ENCODE data around the gene ATF7IP2. TPM values are rescaled to one million over a fixed set of nuclear protein-coding genes. Genes with fewer than 3 reads are reported as not detected.
"Not testable (repeated sequence)": the region's sequence is repeated elsewhere in the genome, so short reads cannot be mapped to it uniquely, and the experiment has no call there.

The ATF7IP2 gene
- total and polyA plus RNA-seq, 4 experiments from 2014 or later = 51.1 to 170 (median 83.0) TPM

GRCh38 chr16:10349851-10350250, 36.0 kb upstream of the ATF7IP2 start:
- peaks cover 0 to 11% (median 7%) of the 10 kb centered on the region in 8 donors for H3K9me3 Mint-ChIP-seq
- peak overlapping the region in 1 of 7 donors; percentile 57 for H3K27ac Mint-ChIP-seq
- no peaks in the 10 kb centered on the region for H3K9me3 ChIP-seq (ENCODE audit: control insufficient read depth in 1 of 2, low read length in 2 of 2)
- ChIA-PET CTCF (ENCODE audit: partially characterized antibody) (no interaction called here), POLR2A (ENCODE audit: partially characterized antibody) (no interaction called here)
- H3K27ac ChIP-seq (ENCODE audit: low read depth, low read length) = no peak overlapping the region
- DNase-seq = no peak
- H3K4me3 ChIP-seq (ENCODE audit: low read length in 2 of 2) = no peak overlapping the region
- no peak overlapping the region for H3K4me3 Mint-ChIP-seq
- no peaks in the 10 kb centered on the region for H3K36me3 Mint-ChIP-seq
- H3K4me1 ChIP-seq (ENCODE audit: insufficient read depth, low read length) = no peaks in the 10 kb centered on the region
- intact Hi-C loops (cut with micrococcal nuclease) = no loop called here
- H3K27me3 ChIP-seq (ENCODE audit: insufficient read depth, low read length) = no peaks in the 10 kb centered on the region
- no peaks in the 10 kb centered on the region for H3K36me3 ChIP-seq (ENCODE audit: insufficient read depth, low read length)
- no peaks in the 10 kb centered on the region for H3K4me1 Mint-ChIP-seq
- no peaks in the 10 kb centered on the region for H3K27me3 Mint-ChIP-seq

- peaks cover 0 to 2% (median 0%) of the 10 kb centered on the region in 8 donors for H3K9me3 Mint-ChIP-seq
- Histone ChIP-seq H3K4me1 (ENCODE audit: insufficient read depth, low read length) (no peaks in the 10 kb centered on the region), H3K36me3 (ENCODE audit: insufficient read depth, low read length) (no peaks in the 10 kb centered on the region), H3K9me3 (ENCODE audit: control insufficient read depth in 1 of 2, low read length in 2 of 2) (no peaks in the 10 kb centered on the region), H3K27ac (ENCODE audit: low read depth, low read length) (no peak overlapping the region), H3K4me3 (ENCODE audit: low read length in 2 of 2) (no peak overlapping the region), H3K27me3 (ENCODE audit: insufficient read depth, low read length) (no peaks in the 10 kb centered on the region)
- intact Hi-C loops (cut with micrococcal nuclease) = no loop called here
- no peaks in the 10 kb centered on the region for H3K36me3 Mint-ChIP-seq
- CTCF ChIA-PET (ENCODE audit: partially characterized antibody) = interaction anchor here (1.4 kb wide), 1 partner anchor 13 kb away, joined by 5 read pairs; no protein-coding TSS in a partner anchor
- no peaks in the 10 kb centered on the region for H3K27me3 Mint-ChIP-seq
- H3K4me1 Mint-ChIP-seq = no peaks in the 10 kb centered on the region
- H3K4me3 Mint-ChIP-seq = no peak overlapping the region
- POLR2A ChIA-PET (ENCODE audit: partially characterized antibody) = no interaction called here
- no peak for DNase-seq
- peak overlapping the region in 2 of 7 donors; percentile 52 to 77 for H3K27ac Mint-ChIP-seq
Observed at GRCh38 chr16:10352262-10352661, 33.6 kb upstream of the ATF7IP2 start.

- Histone ChIP-seq H3K4me1 (ENCODE audit: insufficient read depth, low read length) (no peaks in the 10 kb centered on the region), H3K27ac (ENCODE audit: low read depth, low read length) (no peak overlapping the region), H3K4me3 (ENCODE audit: low read length in 2 of 2) (no peak overlapping the region), H3K36me3 (ENCODE audit: insufficient read depth, low read length) (no peaks in the 10 kb centered on the region), H3K27me3 (ENCODE audit: insufficient read depth, low read length) (no peaks in the 10 kb centered on the region), H3K9me3 (ENCODE audit: control insufficient read depth in 1 of 2, low read length in 2 of 2) (no peaks in the 10 kb centered on the region)
- peaks cover 0 to 6% (median 0%) of the 10 kb centered on the region in 8 donors for H3K9me3 Mint-ChIP-seq
- no peak overlapping the region for H3K27ac Mint-ChIP-seq
- no peak for DNase-seq
- no peaks in the 10 kb centered on the region for H3K27me3 Mint-ChIP-seq
- ChIA-PET POLR2A (ENCODE audit: partially characterized antibody) (no interaction called here), CTCF (ENCODE audit: partially characterized antibody) (no interaction called here)
- no peaks in the 10 kb centered on the region for H3K36me3 Mint-ChIP-seq
- no peak overlapping the region for H3K4me3 Mint-ChIP-seq
- intact Hi-C loops (cut with micrococcal nuclease) = no loop called here
- peaks cover 0 to 1% (median 0%) of the 10 kb centered on the region in 4 donors for H3K4me1 Mint-ChIP-seq
Observed at GRCh38 chr16:10355589-10355988, 30.3 kb upstream of the ATF7IP2 start.

- intact Hi-C loops (cut with micrococcal nuclease) = no loop called here
- Histone ChIP-seq H3K4me3 (ENCODE audit: low read length in 2 of 2) (no peak overlapping the region), H3K27ac (ENCODE audit: low read depth, low read length) (no peak overlapping the region), H3K9me3 (ENCODE audit: control insufficient read depth in 1 of 2, low read length in 2 of 2) (no peaks in the 10 kb centered on the region), H3K4me1 (ENCODE audit: insufficient read depth, low read length) (peaks cover 8% of the 10 kb centered on the region), H3K27me3 (ENCODE audit: insufficient read depth, low read length) (no peaks in the 10 kb centered on the region), H3K36me3 (ENCODE audit: insufficient read depth, low read length) (no peaks in the 10 kb centered on the region)
- CTCF ChIA-PET (ENCODE audit: partially characterized antibody) = no interaction called here
- no peaks in the 10 kb centered on the region for H3K27me3 Mint-ChIP-seq
- H3K9me3 Mint-ChIP-seq = peaks cover 0 to 9% (median 3%) of the 10 kb centered on the region in 8 donors
- H3K4me1 Mint-ChIP-seq = peaks cover 3 to 12% (median 6%) of the 10 kb centered on the region in 4 donors
- POLR2A ChIA-PET (ENCODE audit: partially characterized antibody) = no interaction called here
- H3K36me3 Mint-ChIP-seq = peaks cover 0 to 3% of the 10 kb centered on the region in 2 donors
- no peak overlapping the region for H3K4me3 Mint-ChIP-seq
- DNase-seq = no peak
- H3K27ac Mint-ChIP-seq = peak overlapping the region in 2 of 7 donors; percentile 7 to 19
Observed at GRCh38 chr16:10356870-10357842, 28.7 kb upstream of the ATF7IP2 start.

- H3K27ac ChIP-seq (ENCODE audit: low read depth, low read length); H3K27me3 Mint-ChIP-seq; H3K36me3 Mint-ChIP-seq; H3K4me3 ChIP-seq (ENCODE audit: low read length in 2 of 2); H3K9me3 Mint-ChIP-seq; DNase-seq; H3K9me3 ChIP-seq (ENCODE audit: control insufficient read depth in 1 of 2, low read length in 2 of 2); H3K27me3 ChIP-seq (ENCODE audit: insufficient read depth, low read length); H3K36me3 ChIP-seq (ENCODE audit: insufficient read depth, low read length): not testable (repeated sequence)
- H3K4me3 Mint-ChIP-seq = peak overlapping the region in 5 of 8 donors; percentile 63 to 85 (median 76)
- intact Hi-C loops (cut with micrococcal nuclease) = loop anchor here (5.0 kb wide), 1 partner anchor 34 kb away; no protein-coding TSS in a partner anchor
- H3K4me1 Mint-ChIP-seq = peaks cover 9 to 20% (median 13%) of the 10 kb centered on the region in 4 donors
- ChIA-PET POLR2A (ENCODE audit: partially characterized antibody) (interaction anchor here (1.1 to 2.0 kb wide), 4 partner anchors 25 to 47 kb away, joined by 3 to 17 read pairs (median 6); partner anchors contain the start of gene ATF7IP2), CTCF (ENCODE audit: partially characterized antibody) (interaction anchor here (1.1 to 1.8 kb wide), 3 partner anchors 47 to 148 kb away, joined by 3 to 6 read pairs (median 4); no protein-coding TSS in a partner anchor)
- H3K4me1 ChIP-seq (ENCODE audit: insufficient read depth, low read length) = peaks cover 19% of the 10 kb centered on the region
- H3K27ac Mint-ChIP-seq = peak overlapping the region; percentile 2 to 93 (median 80)
Observed at GRCh38 chr16:10361747-10362076, 24.1 kb upstream of the ATF7IP2 start.

GRCh38 chr16:10362077-10362863, 23.6 kb upstream of the ATF7IP2 start:
- H3K4me1 Mint-ChIP-seq = peaks cover 9 to 20% (median 13%) of the 10 kb centered on the region in 4 donors
- no peaks in the 10 kb centered on the region for H3K27me3 Mint-ChIP-seq
- peak overlapping the region; percentile 57 to 85 (median 67) for H3K4me3 Mint-ChIP-seq
- Histone ChIP-seq H3K4me3 (ENCODE audit: low read length in 2 of 2) (no peak overlapping the region), H3K27ac (ENCODE audit: low read depth, low read length) (no peak overlapping the region), H3K27me3 (ENCODE audit: insufficient read depth, low read length) (no peaks in the 10 kb centered on the region), H3K36me3 (ENCODE audit: insufficient read depth, low read length) (no peaks in the 10 kb centered on the region), H3K4me1 (ENCODE audit: insufficient read depth, low read length) (peaks cover 19% of the 10 kb centered on the region), H3K9me3 (ENCODE audit: control insufficient read depth in 1 of 2, low read length in 2 of 2) (no peaks in the 10 kb centered on the region)
- peaks cover 0 to 4% of the 10 kb centered on the region in 2 donors for H3K36me3 Mint-ChIP-seq
- peak in 4 of 5 donors; percentile 4 to 33 (median 18) for DNase-seq
- CTCF ChIA-PET (ENCODE audit: partially characterized antibody) = interaction anchor here (0.8 to 1.8 kb wide), 4 partner anchors 43 to 148 kb away, joined by 3 to 6 read pairs (median 4); no protein-coding TSS in a partner anchor
- POLR2A ChIA-PET (ENCODE audit: partially characterized antibody) = interaction anchor here (1.1 to 2.0 kb wide), 4 partner anchors 24 to 47 kb away, joined by 3 to 17 read pairs (median 6); partner anchors contain the start of gene ATF7IP2
- H3K9me3 Mint-ChIP-seq = peaks cover 0 to 9% (median 4%) of the 10 kb centered on the region in 8 donors
- H3K27ac Mint-ChIP-seq = peak overlapping the region; percentile 2 to 93 (median 80)
- intact Hi-C loops (cut with micrococcal nuclease) = loop anchor here (5.0 kb wide), 1 partner anchor 35 kb away; no protein-coding TSS in a partner anchor
